HEK293 (cell line): Measurements from ENCODE around the gene ASB16.

Experiments
- CTCF ChIA-PET: fragments of 350-600 bp; formaldehyde crosslinking; extraction: SDS; loops from one replicate; lab custom pipeline; 2021; ENCODE audit warnings: antibody characterized with exemption; lab: Yijun Ruan, JAX
- POLR2A ChIA-PET: fragments of 300-600 bp; formaldehyde crosslinking; extraction: SDS; loops from one replicate; lab custom pipeline; 2020; ENCODE audit warnings: antibody characterized with exemption, inconsistent platforms; lab: Yijun Ruan, JAX
- H3K27ac ChIP-seq: fragments of 200-500 bp; sonication (Bioruptor generic); 2 replicates; pipeline ENCODE4 v1.5.1; 2014; ENCODE audit warnings: low read depth, low read length, control low read depth, inconsistent platforms; ENCODE audit errors: extremely low read depth
- H3K36me3 ChIP-seq, 2 experiments: fragments of 200-500 bp in 1 of 2; sonication (Bioruptor generic) in 1 of 2; 1 replicate in 1 of 2; 2 replicates in 1 of 2; pipeline ENCODE4 v1.5.1; 2014 to 2017; ENCODE audit warnings: inconsistent platforms in 2 of 2, low read length in 2 of 2; ENCODE audit not compliant: control insufficient read depth in 2 of 2, insufficient read depth in 1 of 2
- H3K4me1 ChIP-seq: fragments of 200-500 bp; sonication (Bioruptor generic); 2 replicates; pipeline ENCODE4 v1.5.1; 2014; ENCODE audit warnings: mild to moderate bottlenecking, low read length, inconsistent platforms; ENCODE audit not compliant: control insufficient read depth, insufficient read depth
- H3K4me3 ChIP-seq: 2 replicates; pipeline ENCODE4 v1.5.1; 2011; ENCODE audit warnings: low read depth, mild to moderate bottlenecking, control low read depth, low read length, moderate library complexity
- H3K9me3 ChIP-seq: fragments of 200-500 bp; sonication (Bioruptor generic); 2 replicates; pipeline ENCODE4 v1.5.1; 2014; ENCODE audit warnings: low read depth, low read length, inconsistent platforms; ENCODE audit not compliant: control insufficient read depth, insufficient read depth
- IKZF3 ChIP-seq: fragments of 450-650 bp; IDR thresholded peaks from 2 replicates; pipeline ENCODE4 v1.5.0; 2018; ENCODE audit warnings: missing biosample characterization, mild to moderate bottlenecking, missing genetic modification characterization, moderate library complexity
- PRDM1 ChIP-seq: fragments of 450-650 bp; formaldehyde crosslinking; IDR thresholded peaks from 2 replicates; pipeline ENCODE4; 2016; ENCODE audit warnings: missing biosample characterization, missing genetic modification characterization
- SCRT2 ChIP-seq: fragments of 450-650 bp; formaldehyde crosslinking; IDR thresholded peaks from 2 replicates; pipeline ENCODE4 v1.5.1; 2016; ENCODE audit warnings: missing biosample characterization, missing genetic modification characterization
- TRIM28 ChIP-seq: IDR thresholded peaks from 2 replicates; pipeline ENCODE4 v1.6.1; 2011; ENCODE audit warnings: low read length, control low read depth, borderline replicate concordance
- ZNF174 ChIP-seq: fragments of 450-650 bp; formaldehyde crosslinking; IDR thresholded peaks from 2 replicates; pipeline ENCODE4 v1.5.0; 2017; ENCODE audit warnings: missing biosample characterization, mild to moderate bottlenecking, missing genetic modification characterization
- ZNF175 ChIP-seq: fragments of 450-650 bp; formaldehyde crosslinking; IDR thresholded peaks from 2 replicates; pipeline ENCODE4 v1.5.1; 2016; ENCODE audit warnings: missing biosample characterization, missing genetic modification characterization
- ZNF292 ChIP-seq: fragments of 450-650 bp; formaldehyde crosslinking; IDR thresholded peaks from 2 replicates; pipeline ENCODE4 v1.5.1; 2016; ENCODE audit warnings: low read depth, missing biosample characterization, missing genetic modification characterization, borderline replicate concordance
- ZNF394 ChIP-seq: fragments of 450-650 bp; formaldehyde crosslinking; IDR thresholded peaks from 2 replicates; pipeline ENCODE4 v1.5.1; 2016; ENCODE audit warnings: missing biosample characterization, missing genetic modification characterization, mild to moderate bottlenecking, moderate library complexity, borderline replicate concordance
- ZNF426 ChIP-seq: fragments of 450-650 bp; formaldehyde crosslinking; IDR thresholded peaks from 2 replicates; pipeline ENCODE4 v1.5.1; 2017; ENCODE audit warnings: missing biosample characterization, missing genetic modification characterization, mild to moderate bottlenecking, inconsistent platforms, moderate library complexity
- ZNF544 ChIP-seq: fragments of 450-650 bp; formaldehyde crosslinking; IDR thresholded peaks from 2 replicates; pipeline ENCODE4 v1.5.0; 2017; ENCODE audit warnings: missing biosample characterization, missing genetic modification characterization
- ZXDB ChIP-seq: fragments of 450-650 bp; formaldehyde crosslinking; IDR thresholded peaks from 2 replicates; pipeline ENCODE4 v1.5.1; 2016; ENCODE audit warnings: missing biosample characterization, missing genetic modification characterization
- TF ChIP-seq, protein P1 (sequence below): fragments of 450-650 bp; formaldehyde crosslinking; IDR thresholded peaks from 2 replicates; pipeline ENCODE4 v1.5.1; 2016; ENCODE audit warnings: missing biosample characterization, missing genetic modification characterization
- TF ChIP-seq, protein P2 (sequence below): fragments of 450-650 bp; formaldehyde crosslinking; IDR thresholded peaks from 2 replicates; pipeline ENCODE4 v1.5.1; 2016; ENCODE audit warnings: missing biosample characterization, missing genetic modification characterization
- TF ChIP-seq, protein P3 (sequence below): fragments of 450-650 bp; formaldehyde crosslinking; IDR thresholded peaks from 2 replicates; pipeline ENCODE4 v1.5.1; 2017; ENCODE audit warnings: missing biosample characterization, missing genetic modification characterization
- TF ChIP-seq, protein P4 (sequence below): fragments of 450-650 bp; formaldehyde crosslinking; IDR thresholded peaks from 2 replicates; pipeline ENCODE4 v1.5.1; 2016; ENCODE audit warnings: missing biosample characterization, missing genetic modification characterization, low read depth
- TF ChIP-seq, protein P5 (sequence below): fragments of 450-650 bp; formaldehyde crosslinking; IDR thresholded peaks from 2 replicates; pipeline ENCODE4 v1.5.1; 2016; ENCODE audit warnings: missing biosample characterization, missing genetic modification characterization

Gene ASB16

DNA sequence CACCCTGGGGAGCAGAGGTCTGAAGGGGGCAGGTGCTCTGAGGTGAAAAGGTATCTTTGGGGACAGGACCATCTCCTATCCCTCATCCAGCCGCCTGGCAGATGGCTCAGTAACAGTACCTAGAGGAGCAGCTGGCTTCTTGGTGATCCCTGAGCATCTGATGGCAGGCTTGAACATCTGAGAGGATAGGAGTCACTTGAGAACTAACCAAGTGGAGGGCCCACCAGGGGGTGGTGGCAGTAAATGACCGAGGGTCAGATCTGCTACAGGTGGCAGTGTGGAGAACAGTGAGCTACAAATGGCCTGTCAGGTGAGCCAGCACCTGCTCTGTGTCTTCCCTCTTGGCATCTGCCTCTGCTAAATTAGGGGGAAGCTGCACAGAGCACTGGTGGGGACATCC is 15.0 kb upstream of the ASB16 start:
- no peak overlapping the region for H3K4me3 ChIP-seq
- peak overlapping the region; percentile 0; the same call in 1 of the 2 replicates for H3K27ac ChIP-seq
- POLR2A ChIA-PET = interaction anchor here (0.6 to 1.0 kb wide), 3 partner anchors 11 to 1041 kb away, joined by 3 read pairs; no protein-coding TSS in a partner anchor
- no peaks in the 10 kb centered on the region for H3K9me3 ChIP-seq
- H3K4me1 ChIP-seq = peaks cover 3% of the 10 kb centered on the region; the same call in 1 of the 2 replicates
- peaks cover 56 to 81% of the 10 kb centered on the region in 2 experiments for H3K36me3 ChIP-seq
- CTCF ChIA-PET = interaction anchor here (0.5 to 1.0 kb wide), 4 partner anchors 13 to 518 kb away, joined by 3 to 4 read pairs (median 3); no protein-coding TSS in a partner anchor
- TF ChIP-seq, protein P1, sequence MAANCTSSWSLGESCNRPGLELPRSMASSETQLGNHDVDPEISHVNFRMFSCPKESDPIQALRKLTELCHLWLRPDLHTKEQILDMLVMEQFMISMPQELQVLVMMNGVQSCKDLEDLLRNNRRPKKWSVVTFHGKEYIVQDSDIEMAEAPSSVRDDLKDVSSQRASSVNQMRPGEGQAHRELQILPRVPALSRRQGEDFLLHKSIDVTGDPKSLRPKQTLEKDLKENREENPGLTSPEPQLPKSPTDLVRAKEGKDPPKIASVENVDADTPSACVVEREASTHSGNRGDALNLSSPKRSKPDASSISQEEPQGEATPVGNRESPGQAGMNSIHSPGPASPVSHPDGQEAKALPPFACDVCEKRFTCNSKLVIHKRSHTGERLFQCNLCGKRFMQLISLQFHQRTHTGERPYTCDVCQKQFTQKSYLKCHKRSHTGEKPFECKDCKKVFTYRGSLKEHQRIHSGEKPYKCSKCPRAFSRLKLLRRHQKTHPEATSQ = no peak
- no peak for TF ChIP-seq ZNF292
- TF ChIP-seq, protein P2, sequence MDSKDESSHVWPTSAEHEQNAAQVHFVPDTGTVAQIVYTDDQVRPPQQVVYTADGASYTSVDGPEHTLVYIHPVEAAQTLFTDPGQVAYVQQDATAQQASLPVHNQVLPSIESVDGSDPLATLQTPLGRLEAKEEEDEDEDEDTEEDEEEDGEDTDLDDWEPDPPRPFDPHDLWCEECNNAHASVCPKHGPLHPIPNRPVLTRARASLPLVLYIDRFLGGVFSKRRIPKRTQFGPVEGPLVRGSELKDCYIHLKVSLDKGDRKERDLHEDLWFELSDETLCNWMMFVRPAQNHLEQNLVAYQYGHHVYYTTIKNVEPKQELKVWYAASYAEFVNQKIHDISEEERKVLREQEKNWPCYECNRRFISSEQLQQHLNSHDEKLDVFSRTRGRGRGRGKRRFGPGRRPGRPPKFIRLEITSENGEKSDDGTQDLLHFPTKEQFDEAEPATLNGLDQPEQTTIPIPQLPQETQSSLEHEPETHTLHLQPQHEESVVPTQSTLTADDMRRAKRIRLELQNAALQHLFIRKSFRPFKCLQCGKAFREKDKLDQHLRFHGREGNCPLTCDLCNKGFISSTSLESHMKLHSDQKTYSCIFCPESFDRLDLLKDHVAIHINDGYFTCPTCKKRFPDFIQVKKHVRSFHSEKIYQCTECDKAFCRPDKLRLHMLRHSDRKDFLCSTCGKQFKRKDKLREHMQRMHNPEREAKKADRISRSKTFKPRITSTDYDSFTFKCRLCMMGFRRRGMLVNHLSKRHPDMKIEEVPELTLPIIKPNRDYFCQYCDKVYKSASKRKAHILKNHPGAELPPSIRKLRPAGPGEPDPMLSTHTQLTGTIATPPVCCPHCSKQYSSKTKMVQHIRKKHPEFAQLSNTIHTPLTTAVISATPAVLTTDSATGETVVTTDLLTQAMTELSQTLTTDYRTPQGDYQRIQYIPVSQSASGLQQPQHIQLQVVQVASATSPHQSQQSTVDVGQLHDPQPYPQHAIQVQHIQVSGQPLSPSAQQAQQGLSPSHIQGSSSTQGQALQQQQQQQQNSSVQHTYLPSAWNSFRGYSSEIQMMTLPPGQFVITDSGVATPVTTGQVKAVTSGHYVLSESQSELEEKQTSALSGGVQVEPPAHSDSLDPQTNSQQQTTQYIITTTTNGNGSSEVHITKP (tag by site-specific recombination) = 0 out of 2 replicates have a peak, but pooled peaks have one; percentile 22
- TF ChIP-seq ZNF175 (tag by site-specific recombination) = no peak
- peak; percentile 31; the same call in 1 of the 2 replicates for TF ChIP-seq ZNF394 (tag by site-specific recombination)
- TF ChIP-seq SCRT2 (tag by site-specific recombination) = 0 out of 2 replicates have a peak, but pooled peaks have one; percentile 16

DNA sequence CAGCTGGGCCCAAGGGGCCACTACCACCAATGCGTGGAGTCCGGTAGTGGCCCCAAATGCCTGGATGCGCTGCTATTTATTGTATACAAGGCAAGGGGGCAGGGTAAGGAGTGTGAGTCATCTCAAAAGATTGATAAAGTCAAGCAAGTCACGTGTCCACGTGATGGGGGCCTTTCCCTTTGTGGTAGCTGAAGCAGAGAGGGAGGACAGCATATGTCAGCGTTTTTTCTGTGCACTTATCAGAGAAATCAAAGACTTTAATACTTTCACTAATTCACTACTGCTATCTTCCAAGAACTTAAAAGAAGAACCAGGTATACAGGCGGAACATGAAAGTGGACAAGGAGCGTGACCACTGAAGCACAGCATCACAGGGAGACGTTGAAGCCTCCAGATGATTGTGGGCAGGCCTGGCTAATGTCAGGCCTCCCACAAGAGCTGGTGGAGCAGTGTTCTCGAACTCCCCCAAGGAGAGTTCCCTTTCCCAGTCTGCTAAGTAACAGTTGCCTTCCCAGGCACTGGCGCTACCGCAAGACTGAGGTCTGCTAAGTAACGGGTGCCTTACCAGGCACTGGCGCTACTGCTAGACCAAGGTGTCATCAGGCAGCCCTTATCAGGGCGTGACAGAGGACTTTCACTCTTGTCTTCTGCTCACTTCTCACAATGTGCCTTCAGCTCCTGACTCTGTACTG is 10.8 kb upstream of the ASB16 start:
- H3K36me3 ChIP-seq = peaks cover 43 to 64% of the 10 kb centered on the region in 2 experiments
- H3K27ac ChIP-seq = no peak overlapping the region

DNA sequence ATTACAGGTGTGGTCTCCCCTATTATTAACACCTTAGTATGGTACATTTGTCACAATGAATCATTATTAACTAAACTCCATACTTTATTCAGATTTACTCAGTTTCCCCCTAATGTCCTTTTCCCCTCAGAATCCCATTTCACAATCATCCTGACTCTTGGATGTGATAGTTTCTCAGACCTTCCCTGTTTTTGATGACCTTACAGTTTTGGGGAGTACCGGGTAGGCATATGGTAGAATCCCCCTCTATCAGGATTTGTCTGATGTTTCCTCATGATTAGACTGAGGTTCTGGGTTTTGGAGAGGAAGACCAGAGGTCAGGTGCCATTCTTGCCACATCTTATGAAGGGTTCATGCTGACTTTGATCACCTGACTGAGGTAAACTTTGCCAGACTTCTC is 6.0 kb upstream of the ASB16 start:
- H3K36me3 ChIP-seq = peaks cover 10 to 24% of the 10 kb centered on the region in 2 experiments
- ChIA-PET CTCF (no interaction called here), POLR2A (interaction anchor here (0.7 to 1.2 kb wide), 2 partner anchors 36 to 259 kb away, joined by 3 to 4 read pairs; no protein-coding TSS in a partner anchor)
- H3K9me3 ChIP-seq = no peaks in the 10 kb centered on the region
- no peak overlapping the region for H3K4me3 ChIP-seq
- H3K27ac ChIP-seq = no peak overlapping the region
- no peak for TF ChIP-seq ZXDB (tag by site-specific recombination)
- no peak for TF ChIP-seq IKZF3 (tag by site-specific recombination)
- TF ChIP-seq, protein P3, sequence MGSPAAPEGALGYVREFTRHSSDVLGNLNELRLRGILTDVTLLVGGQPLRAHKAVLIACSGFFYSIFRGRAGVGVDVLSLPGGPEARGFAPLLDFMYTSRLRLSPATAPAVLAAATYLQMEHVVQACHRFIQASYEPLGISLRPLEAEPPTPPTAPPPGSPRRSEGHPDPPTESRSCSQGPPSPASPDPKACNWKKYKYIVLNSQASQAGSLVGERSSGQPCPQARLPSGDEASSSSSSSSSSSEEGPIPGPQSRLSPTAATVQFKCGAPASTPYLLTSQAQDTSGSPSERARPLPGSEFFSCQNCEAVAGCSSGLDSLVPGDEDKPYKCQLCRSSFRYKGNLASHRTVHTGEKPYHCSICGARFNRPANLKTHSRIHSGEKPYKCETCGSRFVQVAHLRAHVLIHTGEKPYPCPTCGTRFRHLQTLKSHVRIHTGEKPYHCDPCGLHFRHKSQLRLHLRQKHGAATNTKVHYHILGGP (tag by site-specific recombination) = no peak
- TF ChIP-seq TRIM28 = no peak
- no peak for TF ChIP-seq ZNF544
- TF ChIP-seq ZNF426 (tag by site-specific recombination) = no peak
- TF ChIP-seq, protein P4, sequence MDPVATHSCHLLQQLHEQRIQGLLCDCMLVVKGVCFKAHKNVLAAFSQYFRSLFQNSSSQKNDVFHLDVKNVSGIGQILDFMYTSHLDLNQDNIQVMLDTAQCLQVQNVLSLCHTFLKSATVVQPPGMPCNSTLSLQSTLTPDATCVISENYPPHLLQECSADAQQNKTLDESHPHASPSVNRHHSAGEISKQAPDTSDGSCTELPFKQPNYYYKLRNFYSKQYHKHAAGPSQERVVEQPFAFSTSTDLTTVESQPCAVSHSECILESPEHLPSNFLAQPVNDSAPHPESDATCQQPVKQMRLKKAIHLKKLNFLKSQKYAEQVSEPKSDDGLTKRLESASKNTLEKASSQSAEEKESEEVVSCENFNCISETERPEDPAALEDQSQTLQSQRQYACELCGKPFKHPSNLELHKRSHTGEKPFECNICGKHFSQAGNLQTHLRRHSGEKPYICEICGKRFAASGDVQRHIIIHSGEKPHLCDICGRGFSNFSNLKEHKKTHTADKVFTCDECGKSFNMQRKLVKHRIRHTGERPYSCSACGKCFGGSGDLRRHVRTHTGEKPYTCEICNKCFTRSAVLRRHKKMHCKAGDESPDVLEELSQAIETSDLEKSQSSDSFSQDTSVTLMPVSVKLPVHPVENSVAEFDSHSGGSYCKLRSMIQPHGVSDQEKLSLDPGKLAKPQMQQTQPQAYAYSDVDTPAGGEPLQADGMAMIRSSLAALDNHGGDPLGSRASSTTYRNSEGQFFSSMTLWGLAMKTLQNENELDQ (tag by site-specific recombination) = no peak
- TF ChIP-seq, protein P5, sequence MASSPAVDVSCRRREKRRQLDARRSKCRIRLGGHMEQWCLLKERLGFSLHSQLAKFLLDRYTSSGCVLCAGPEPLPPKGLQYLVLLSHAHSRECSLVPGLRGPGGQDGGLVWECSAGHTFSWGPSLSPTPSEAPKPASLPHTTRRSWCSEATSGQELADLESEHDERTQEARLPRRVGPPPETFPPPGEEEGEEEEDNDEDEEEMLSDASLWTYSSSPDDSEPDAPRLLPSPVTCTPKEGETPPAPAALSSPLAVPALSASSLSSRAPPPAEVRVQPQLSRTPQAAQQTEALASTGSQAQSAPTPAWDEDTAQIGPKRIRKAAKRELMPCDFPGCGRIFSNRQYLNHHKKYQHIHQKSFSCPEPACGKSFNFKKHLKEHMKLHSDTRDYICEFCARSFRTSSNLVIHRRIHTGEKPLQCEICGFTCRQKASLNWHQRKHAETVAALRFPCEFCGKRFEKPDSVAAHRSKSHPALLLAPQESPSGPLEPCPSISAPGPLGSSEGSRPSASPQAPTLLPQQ = no peak
- H3K4me1 ChIP-seq = peaks cover 3% of the 10 kb centered on the region; the same call in 1 of the 2 replicates

More for the DNA sequence above, 10.8 kb upstream of the ASB16 start:
- Histone ChIP-seq H3K9me3 (no peaks in the 10 kb centered on the region), H3K4me3 (no peak overlapping the region), H3K4me1 (no peaks in the 10 kb centered on the region)
- POLR2A ChIA-PET = interaction anchor here (1.1 to 1.6 kb wide), 2 partner anchors 9 to 43 kb away, joined by 3 to 5 read pairs; no protein-coding TSS in a partner anchor
- CTCF ChIA-PET = interaction anchor here (0.6 to 3.9 kb wide), 3 partner anchors 9 to 116 kb away, joined by 4 to 21 read pairs (median 12); no protein-coding TSS in a partner anchor
- TF ChIP-seq ZNF174 = no peak
- TF ChIP-seq PRDM1 (tag by site-specific recombination) = peak; percentile 35; the same call in 1 of the 2 replicates
